Measurements from ENCODE around the gene SUSD4.

Gene SUSD4

GRCh38 chr1:223210788-223211120, 153.2 kb downstream of the SUSD4 start:
- Histone ChIP-seq H3K36me3 (ENCODE audit: low read depth) (no peaks in the 10 kb centered on the region), H3K27ac (ENCODE audit: poor library complexity, severe bottlenecking) (no peak overlapping the region), H3K9me3 (ENCODE audit: severe bottlenecking) (no peaks in the 10 kb centered on the region), H3K27me3 (ENCODE audit: insufficient read depth, poor library complexity, severe bottlenecking) (no peaks in the 10 kb centered on the region), H3K4me3 (ENCODE audit: severe bottlenecking) (no peak overlapping the region), H3K4me1 (ENCODE audit: insufficient read depth, poor library complexity, severe bottlenecking) (no peaks in the 10 kb centered on the region)
- no peak for TF ChIP-seq CTCF (IDR thresholded peaks at IDR 0.05; ENCODE audit: poor library complexity, severe bottlenecking)
- DNase-seq (ENCODE audit: low spot score), result no peak
- ATAC-seq (ENCODE audit: low read depth), result no peak

- no peak overlapping the region for H3K27ac ChIP-seq (ENCODE audit: poor library complexity, severe bottlenecking)
- DNase-seq (ENCODE audit: low spot score) (no peak), ATAC-seq (ENCODE audit: low read depth) (no peak)
- no peak overlapping the region for H3K4me3 ChIP-seq (ENCODE audit: severe bottlenecking)
- no peaks in the 10 kb centered on the region for H3K9me3 ChIP-seq (ENCODE audit: severe bottlenecking)
- H3K27me3 ChIP-seq (ENCODE audit: insufficient read depth, poor library complexity, severe bottlenecking), result no peaks in the 10 kb centered on the region
- H3K4me1 ChIP-seq (ENCODE audit: insufficient read depth, poor library complexity, severe bottlenecking), result no peaks in the 10 kb centered on the region
- no peaks in the 10 kb centered on the region for H3K36me3 ChIP-seq (ENCODE audit: low read depth)
- no peak for TF ChIP-seq CTCF (IDR thresholded peaks at IDR 0.05; ENCODE audit: poor library complexity, severe bottlenecking)
These were observed 153.8 kb downstream of the SUSD4 start for GRCh38 chr1:223209992-223210787.

GRCh38 chr1:223209293-223209898, 154.6 kb downstream of the SUSD4 start:
- no peak for DNase-seq (ENCODE audit: low spot score)

GRCh38 chr1:223208164-223209076, 155.6 kb downstream of the SUSD4 start:
- no peak for TF ChIP-seq CTCF (IDR thresholded peaks at IDR 0.05; ENCODE audit: poor library complexity, severe bottlenecking)
- Histone ChIP-seq H3K36me3 (ENCODE audit: low read depth) (no peaks in the 10 kb centered on the region), H3K27ac (ENCODE audit: poor library complexity, severe bottlenecking) (no peak overlapping the region), H3K27me3 (ENCODE audit: insufficient read depth, poor library complexity, severe bottlenecking) (no peaks in the 10 kb centered on the region), H3K9me3 (ENCODE audit: severe bottlenecking) (no peaks in the 10 kb centered on the region), H3K4me1 (ENCODE audit: insufficient read depth, poor library complexity, severe bottlenecking) (no peaks in the 10 kb centered on the region), H3K4me3 (ENCODE audit: severe bottlenecking) (no peak overlapping the region)
- no peak for ATAC-seq (ENCODE audit: low read depth)
- no peak for DNase-seq (ENCODE audit: low spot score)

More at GRCh38 chr1:223209293-223209898, 154.6 kb downstream of the SUSD4 start:
- Histone ChIP-seq H3K4me1 (ENCODE audit: insufficient read depth, poor library complexity, severe bottlenecking) (no peaks in the 10 kb centered on the region), H3K36me3 (ENCODE audit: low read depth) (no peaks in the 10 kb centered on the region), H3K27me3 (ENCODE audit: insufficient read depth, poor library complexity, severe bottlenecking) (no peaks in the 10 kb centered on the region), H3K9me3 (ENCODE audit: severe bottlenecking) (no peaks in the 10 kb centered on the region), H3K4me3 (ENCODE audit: severe bottlenecking) (no peak overlapping the region), H3K27ac (ENCODE audit: poor library complexity, severe bottlenecking) (no peak overlapping the region)
- TF ChIP-seq CTCF (IDR thresholded peaks at IDR 0.05; ENCODE audit: poor library complexity, severe bottlenecking), result no peak
- no peak for ATAC-seq (ENCODE audit: low read depth)
